ELR (cell line): ENCODE results near the gene ARHGAP6.
"Not testable (repeated sequence)": the region's sequence is repeated elsewhere in the genome, so short reads cannot be mapped to it uniquely, and the experiment has no call there.

Source experiments
- DNase-seq: peaks from one replicate; pipeline ENCODE4 v3.0.0-alpha.2; 2015; ENCODE audit warnings: low read depth

ARHGAP6 gene

GRCh38 chrX:11519234-11519633 is 146.5 kb downstream of the ARHGAP6 start:
- DNase-seq = not testable (repeated sequence)

- peak; percentile 58 for DNase-seq
Observed at GRCh38 chrX:11509786-11510185, 155.9 kb downstream of the ARHGAP6 start.

- no peak for DNase-seq
Observed at GRCh38 chrX:11504234-11504633, 161.5 kb downstream of the ARHGAP6 start.

GRCh38 chrX:11499076-11500044 is 166.4 kb downstream of the ARHGAP6 start:
- peak; percentile 47 for DNase-seq

GRCh38 chrX:11491375-11491774 is 174.3 kb downstream of the ARHGAP6 start:
- DNase-seq = not testable (repeated sequence)

GRCh38 chrX:11484290-11484689 is 181.4 kb downstream of the ARHGAP6 start:
- DNase-seq = no peak

- no peak for DNase-seq
Observed at GRCh38 chrX:11481035-11481434, 184.7 kb downstream of the ARHGAP6 start.

- no peak for DNase-seq
Observed at GRCh38 chrX:11480626-11481025, 185.1 kb downstream of the ARHGAP6 start.

- no peak for DNase-seq
Observed at GRCh38 chrX:11478911-11479310, 186.8 kb downstream of the ARHGAP6 start.

- no peak for DNase-seq
Observed at GRCh38 chrX:11478026-11478425, 187.7 kb downstream of the ARHGAP6 start.

- DNase-seq = no peak
Observed at GRCh38 chrX:11474576-11474975, 191.1 kb downstream of the ARHGAP6 start.

- DNase-seq = no peak
Observed at GRCh38 chrX:11474021-11474420, 191.7 kb downstream of the ARHGAP6 start.

- DNase-seq = no peak
Observed at GRCh38 chrX:11472879-11473278, 192.8 kb downstream of the ARHGAP6 start.

- no peak for DNase-seq
Observed at GRCh38 chrX:11472381-11472780, 193.3 kb downstream of the ARHGAP6 start.

- peak; percentile 26 for DNase-seq
Observed at GRCh38 chrX:11470250-11470974, 195.3 kb downstream of the ARHGAP6 start.

- DNase-seq = peak; percentile 40
Observed at GRCh38 chrX:11465648-11466411, 199.9 kb downstream of the ARHGAP6 start.

GRCh38 chrX:11464836-11465463 is 200.8 kb downstream of the ARHGAP6 start:
- no peak for DNase-seq

GRCh38 chrX:11464380-11464779 is 201.3 kb downstream of the ARHGAP6 start:
- DNase-seq = no peak

- no peak for DNase-seq
Observed at GRCh38 chrX:11462648-11463047, 203.1 kb downstream of the ARHGAP6 start.

- DNase-seq = no peak
Observed at GRCh38 chrX:11462136-11462535, 203.6 kb downstream of the ARHGAP6 start.

GRCh38 chrX:11461201-11462001 is 204.3 kb downstream of the ARHGAP6 start:
- peak; percentile 59 for DNase-seq
